HepG2 (cell line): ENCODE results near the gene KIF13A. TPM values are rescaled to one million over a fixed set of nuclear protein-coding genes. Genes with fewer than 3 reads are reported as not detected.

Source experiments
- CC2D1A ChIP-seq: sonication (generic); formaldehyde crosslinking; IDR thresholded peaks from 2 replicates; pipeline ENCODE4 v1.8.1; 2023; ENCODE audit warnings: mild to moderate bottlenecking, missing genetic modification reagents
- CENPT ChIP-seq: sonication (generic); formaldehyde crosslinking; IDR thresholded peaks from 2 replicates; pipeline ENCODE4 v1.8.0; 2022; ENCODE audit warnings: low read depth, mild to moderate bottlenecking, moderate library complexity, missing genetic modification reagents
- FOXK1 ChIP-seq: sonication (generic); formaldehyde crosslinking; IDR thresholded peaks from 2 replicates; pipeline ENCODE4 v1.4.0; 2020; ENCODE audit warnings: low read depth, missing genetic modification reagents, borderline replicate concordance
- HMG20A ChIP-seq: IDR thresholded peaks from 2 replicates; pipeline ENCODE4 v1.6.1; 2016; ENCODE audit warnings: borderline replicate concordance
- MAZ ChIP-seq, 2 experiments: sonication (generic) in 1 of 2; formaldehyde crosslinking in 1 of 2; IDR thresholded peaks; 2 replicates each; pipeline versions ENCODE4 v1.5.0 to v1.6.1; 2012 to 2020; ENCODE audit warnings: low read depth in 2 of 2, mild to moderate bottlenecking in 2 of 2, borderline replicate concordance in 1 of 2, improper control_type of control experiment in 1 of 2, low read length in 1 of 2, missing genetic modification reagents in 1 of 2, moderate library complexity in 1 of 2
- TCF7 ChIP-seq: sonication (generic); IDR thresholded peaks from 2 replicates; pipeline ENCODE4 v1.6.1; 2016; ENCODE audit warnings: antibody characterized with exemption, low read depth
- ZBTB43 ChIP-seq: sonication (generic); formaldehyde crosslinking; conservative IDR thresholded peaks from 2 replicates; pipeline ENCODE4 v1.4.0; 2020; ENCODE audit warnings: missing genetic modification reagents
- ZNF34 ChIP-seq: sonication (generic); formaldehyde crosslinking; IDR thresholded peaks from 2 replicates; pipeline ENCODE4 v1.4.0; 2020; ENCODE audit warnings: mild to moderate bottlenecking, missing genetic modification reagents, borderline replicate concordance
- ZNF652 ChIP-seq: IDR thresholded peaks from 2 replicates; pipeline ENCODE4 v1.6.1; 2016; ENCODE audit warnings: low read depth, borderline replicate concordance
- polyA plus RNA-seq, 8 experiments: library from polyadenylated mRNA; depleted of rRNA in 3 of 8; stranded (reverse) in 7 of 8; unstranded in 1 of 8; fragments of >200 nt; fragmentation: Illumina TruSeq in 4 of 8; extraction: Trizol in 4 of 8; gene quantifications; 2 replicates each; pipeline versions ENCODE4 v1.2.1 to v1.2.3, GENCODE V29; 2011 to 2016; ENCODE audit warnings: low read depth in 4 of 8, missing spikeins in 1 of 8, mixed read lengths in 1 of 8; ENCODE audit not compliant: insufficient read depth in 1 of 8
- total RNA-seq, 5 experiments: library from RNA; depleted of rRNA; stranded (reverse); fragments of >200 nt; fragmentation: Illumina TruSeq; extraction: Trizol; gene quantifications; 2 replicates each; pipeline ENCODE4 v1.2.3, GENCODE V29; 2016; ENCODE audit warnings: low read depth in 1 of 5
- TF ChIP-seq, protein P1 (sequence below): sonication (generic); formaldehyde crosslinking; conservative IDR thresholded peaks from 2 replicates; pipeline ENCODE4 v1.5.0; 2020; ENCODE audit warnings: missing genetic modification reagents
- TF ChIP-seq, protein P2 (sequence below), 2 experiments: fragments of 450-650 bp in 1 of 2; sonication (generic) in 1 of 2; formaldehyde crosslinking in 1 of 2; IDR thresholded peaks; 2 replicates each; pipeline versions ENCODE4 v1.6.1 to v1.8.0; 2016 to 2022; ENCODE audit warnings: antibody characterized with exemption in 1 of 2, mild to moderate bottlenecking in 1 of 2, missing genetic modification reagents in 1 of 2

Gene KIF13A
- total and polyA plus RNA-seq, 2 of the 13 experiments (the other 11 are each of a cell fraction or from before 2014, with no cell fraction given): 21.1 to 37.2 TPM

DNA sequence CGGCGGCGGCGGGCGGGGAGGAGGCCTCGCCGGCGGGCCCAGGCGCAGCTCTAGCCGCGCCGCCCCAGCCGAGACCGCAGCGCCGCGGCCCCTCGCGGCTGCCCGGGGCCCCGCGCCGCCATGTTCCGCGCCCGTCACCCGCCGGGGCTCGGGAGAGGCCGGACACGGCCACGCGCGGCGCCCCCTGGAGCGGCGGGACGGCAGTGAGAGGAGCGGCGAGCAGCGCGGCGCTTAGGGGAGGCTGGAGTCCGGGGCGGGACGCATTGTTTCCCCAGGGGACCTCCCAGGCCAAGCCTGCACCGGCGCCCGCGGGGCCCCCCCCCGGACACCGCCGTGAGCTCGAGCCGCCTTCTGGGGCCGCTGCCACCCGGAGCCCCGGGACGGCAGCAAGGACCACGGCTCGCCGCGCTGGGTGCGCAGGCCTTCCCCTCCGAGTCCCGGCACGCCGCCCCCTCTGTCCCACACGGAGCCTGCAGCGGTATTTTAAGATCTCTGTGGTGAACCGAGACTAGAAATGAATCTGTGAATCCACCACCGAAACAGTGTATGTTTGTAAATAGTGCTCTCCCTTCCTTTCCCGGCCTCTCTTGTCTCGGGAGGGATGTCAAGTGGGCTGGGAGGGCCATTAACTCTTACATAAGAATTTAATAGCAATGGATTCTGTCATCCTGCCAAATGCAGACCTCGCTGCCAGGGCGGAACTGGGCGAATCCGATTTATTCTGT lies 424 bp upstream of the KIF13A start (continued):
- no peak for TF ChIP-seq ZBTB43
- TF ChIP-seq, protein P1, sequence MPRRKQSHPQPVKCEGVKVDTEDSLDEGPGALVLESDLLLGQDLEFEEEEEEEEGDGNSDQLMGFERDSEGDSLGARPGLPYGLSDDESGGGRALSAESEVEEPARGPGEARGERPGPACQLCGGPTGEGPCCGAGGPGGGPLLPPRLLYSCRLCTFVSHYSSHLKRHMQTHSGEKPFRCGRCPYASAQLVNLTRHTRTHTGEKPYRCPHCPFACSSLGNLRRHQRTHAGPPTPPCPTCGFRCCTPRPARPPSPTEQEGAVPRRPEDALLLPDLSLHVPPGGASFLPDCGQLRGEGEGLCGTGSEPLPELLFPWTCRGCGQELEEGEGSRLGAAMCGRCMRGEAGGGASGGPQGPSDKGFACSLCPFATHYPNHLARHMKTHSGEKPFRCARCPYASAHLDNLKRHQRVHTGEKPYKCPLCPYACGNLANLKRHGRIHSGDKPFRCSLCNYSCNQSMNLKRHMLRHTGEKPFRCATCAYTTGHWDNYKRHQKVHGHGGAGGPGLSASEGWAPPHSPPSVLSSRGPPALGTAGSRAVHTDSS (CRISPR knock-in tag): no peak
- TF ChIP-seq TCF7: no peak
- no peak for TF ChIP-seq FOXK1 (CRISPR knock-in tag)
- TF ChIP-seq HMG20A: 0 out of 2 replicates have a peak, but pooled peaks have one; percentile 19
- TF ChIP-seq, protein P2, sequence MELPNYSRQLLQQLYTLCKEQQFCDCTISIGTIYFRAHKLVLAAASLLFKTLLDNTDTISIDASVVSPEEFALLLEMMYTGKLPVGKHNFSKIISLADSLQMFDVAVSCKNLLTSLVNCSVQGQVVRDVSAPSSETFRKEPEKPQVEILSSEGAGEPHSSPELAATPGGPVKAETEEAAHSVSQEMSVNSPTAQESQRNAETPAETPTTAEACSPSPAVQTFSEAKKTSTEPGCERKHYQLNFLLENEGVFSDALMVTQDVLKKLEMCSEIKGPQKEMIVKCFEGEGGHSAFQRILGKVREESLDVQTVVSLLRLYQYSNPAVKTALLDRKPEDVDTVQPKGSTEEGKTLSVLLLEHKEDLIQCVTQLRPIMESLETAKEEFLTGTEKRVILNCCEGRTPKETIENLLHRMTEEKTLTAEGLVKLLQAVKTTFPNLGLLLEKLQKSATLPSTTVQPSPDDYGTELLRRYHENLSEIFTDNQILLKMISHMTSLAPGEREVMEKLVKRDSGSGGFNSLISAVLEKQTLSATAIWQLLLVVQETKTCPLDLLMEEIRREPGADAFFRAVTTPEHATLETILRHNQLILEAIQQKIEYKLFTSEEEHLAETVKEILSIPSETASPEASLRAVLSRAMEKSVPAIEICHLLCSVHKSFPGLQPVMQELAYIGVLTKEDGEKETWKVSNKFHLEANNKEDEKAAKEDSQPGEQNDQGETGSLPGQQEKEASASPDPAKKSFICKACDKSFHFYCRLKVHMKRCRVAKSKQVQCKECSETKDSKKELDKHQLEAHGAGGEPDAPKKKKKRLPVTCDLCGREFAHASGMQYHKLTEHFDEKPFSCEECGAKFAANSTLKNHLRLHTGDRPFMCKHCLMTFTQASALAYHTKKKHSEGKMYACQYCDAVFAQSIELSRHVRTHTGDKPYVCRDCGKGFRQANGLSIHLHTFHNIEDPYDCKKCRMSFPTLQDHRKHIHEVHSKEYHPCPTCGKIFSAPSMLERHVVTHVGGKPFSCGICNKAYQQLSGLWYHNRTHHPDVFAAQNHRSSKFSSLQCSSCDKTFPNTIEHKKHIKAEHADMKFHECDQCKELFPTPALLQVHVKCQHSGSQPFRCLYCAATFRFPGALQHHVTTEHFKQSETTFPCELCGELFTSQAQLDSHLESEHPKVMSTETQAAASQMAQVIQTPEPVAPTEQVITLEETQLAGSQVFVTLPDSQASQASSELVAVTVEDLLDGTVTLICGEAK (IDR thresholded peaks at IDR 0.05): no peak
- TF ChIP-seq, protein P2 (CRISPR knock-in tag; IDR thresholded peaks at IDR 0.05): no peak
- TF ChIP-seq ZNF34 (CRISPR knock-in tag): no peak
- TF ChIP-seq MAZ (IDR thresholded peaks at IDR 0.05; ENCODE audit: borderline replicate concordance, low read depth, low read length): no peak
- peak; percentile 54; the same call in 1 of the 2 replicates for TF ChIP-seq MAZ (CRISPR knock-in tag; IDR thresholded peaks at IDR 0.05; ENCODE audit: low read depth)
- TF ChIP-seq ZNF652 (CRISPR knock-in tag): no peak
- no peak for TF ChIP-seq CENPT (CRISPR knock-in tag)
- TF ChIP-seq CC2D1A (CRISPR knock-in tag): no peak
